HL-60 (cell line): Measurements from ENCODE around the gene CELF1.

ENCODE experiments used
- GABPA ChIP-seq: IDR thresholded peaks from 2 replicates; pipeline ENCODE4 v1.6.1; 2012; ENCODE audit warnings: low read depth
- POLR2AphosphoS5 ChIP-seq: IDR thresholded peaks from 2 replicates; pipeline ENCODE4 v1.6.1; 2012; ENCODE audit warnings: low read depth
- REST ChIP-seq: IDR thresholded peaks from 2 replicates; pipeline ENCODE4 v1.6.1; 2012; ENCODE audit warnings: low read depth; ENCODE audit not compliant: insufficient replicate concordance
- SPI1 ChIP-seq: IDR thresholded peaks from 2 replicates; pipeline ENCODE4 v1.6.1; 2012; ENCODE audit warnings: low read depth, mild to moderate bottlenecking, borderline replicate concordance
- TF ChIP-seq, protein P1 (sequence below): IDR thresholded peaks from one replicate; pipeline ENCODE4 v1.5.1; 2011; ENCODE audit warnings: low read length, control low read depth, inconsistent platforms; ENCODE audit not compliant: insufficient read depth

- TF ChIP-seq, protein P1, sequence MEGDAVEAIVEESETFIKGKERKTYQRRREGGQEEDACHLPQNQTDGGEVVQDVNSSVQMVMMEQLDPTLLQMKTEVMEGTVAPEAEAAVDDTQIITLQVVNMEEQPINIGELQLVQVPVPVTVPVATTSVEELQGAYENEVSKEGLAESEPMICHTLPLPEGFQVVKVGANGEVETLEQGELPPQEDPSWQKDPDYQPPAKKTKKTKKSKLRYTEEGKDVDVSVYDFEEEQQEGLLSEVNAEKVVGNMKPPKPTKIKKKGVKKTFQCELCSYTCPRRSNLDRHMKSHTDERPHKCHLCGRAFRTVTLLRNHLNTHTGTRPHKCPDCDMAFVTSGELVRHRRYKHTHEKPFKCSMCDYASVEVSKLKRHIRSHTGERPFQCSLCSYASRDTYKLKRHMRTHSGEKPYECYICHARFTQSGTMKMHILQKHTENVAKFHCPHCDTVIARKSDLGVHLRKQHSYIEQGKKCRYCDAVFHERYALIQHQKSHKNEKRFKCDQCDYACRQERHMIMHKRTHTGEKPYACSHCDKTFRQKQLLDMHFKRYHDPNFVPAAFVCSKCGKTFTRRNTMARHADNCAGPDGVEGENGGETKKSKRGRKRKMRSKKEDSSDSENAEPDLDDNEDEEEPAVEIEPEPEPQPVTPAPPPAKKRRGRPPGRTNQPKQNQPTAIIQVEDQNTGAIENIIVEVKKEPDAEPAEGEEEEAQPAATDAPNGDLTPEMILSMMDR: no peak
- TF ChIP-seq POLR2AphosphoS5: no peak
- no peak for TF ChIP-seq REST
- no peak for TF ChIP-seq GABPA
- TF ChIP-seq SPI1: no peak
Observed at GRCh38 chr11:47488674-47489394, 64.1 kb downstream of the CELF1 start.
